ENCODE results near the gene SLIT3.
A peak's percentile ranks its signal among the peaks of the same experiment; 100 is the strongest.

SLIT3 gene

GRCh38 chr5:169300468-169301385 lies at the start of gene SLIT3:
SLIT3 (minus strand) TSS chr5:169301139; CDS start chr5:169300709, 430 bp downstream.
- DNase-seq = peak in 22 of 56 donors; percentile 2 to 50 (median 28)

GRCh38 chr5:169350016-169350415 lies 49.1 kb upstream of the SLIT3 start:
- no peak for DNase-seq

- DNase-seq = no peak
Observed at GRCh38 chr5:169347786-169348185, 46.8 kb upstream of the SLIT3 start.

- DNase-seq = no peak
Observed at GRCh38 chr5:169344629-169345028, 43.7 kb upstream of the SLIT3 start.

GRCh38 chr5:169343766-169344165 lies 42.8 kb upstream of the SLIT3 start:
- DNase-seq = no peak

- no peak for DNase-seq
Observed at GRCh38 chr5:169341556-169341955, 40.6 kb upstream of the SLIT3 start.

- no peak for DNase-seq
Observed at GRCh38 chr5:169339869-169340268, 38.9 kb upstream of the SLIT3 start.

- DNase-seq = no peak
Observed at GRCh38 chr5:169336242-169336641, 35.3 kb upstream of the SLIT3 start.

GRCh38 chr5:169335806-169336205 lies 34.9 kb upstream of the SLIT3 start:
- DNase-seq = no peak

GRCh38 chr5:169333518-169333917 lies 32.6 kb upstream of the SLIT3 start:
- DNase-seq = no peak

- DNase-seq = no peak
Observed at GRCh38 chr5:169331292-169331852, 30.4 kb upstream of the SLIT3 start.

GRCh38 chr5:169328401-169328800 lies 27.5 kb upstream of the SLIT3 start:
- DNase-seq = no peak

GRCh38 chr5:169325273-169325672 lies 24.3 kb upstream of the SLIT3 start:
- DNase-seq = no peak

- DNase-seq = no peak
Observed at GRCh38 chr5:169318556-169318955, 17.6 kb upstream of the SLIT3 start.

- no peak for DNase-seq
Observed at GRCh38 chr5:169307646-169308045, 6.7 kb upstream of the SLIT3 start.

- DNase-seq = no peak
Observed at GRCh38 chr5:169305366-169305765, 4.4 kb upstream of the SLIT3 start.

GRCh38 chr5:169304175-169304574 lies 3.2 kb upstream of the SLIT3 start:
- no peak for DNase-seq

- DNase-seq = no peak
Observed at GRCh38 chr5:169303119-169303515, 2.2 kb upstream of the SLIT3 start.

GRCh38 chr5:169302491-169303118 lies 1.7 kb upstream of the SLIT3 start:
- DNase-seq = peak in 43 of 56 donors; percentile 7 to 80 (median 54)

- no peak for DNase-seq
Observed at GRCh38 chr5:169301986-169302385, 1.0 kb upstream of the SLIT3 start.

GRCh38 chr5:169301386-169301934 lies 521 bp upstream of the SLIT3 start:
- DNase-seq = no peak

Measured in amygdala (tissue), 56 donors.